GM23248 (cell line): Measurements from ENCODE around the gene WHRN.

Experiments used
- EZH2 ChIP-seq: fragments of 200-600 bp; sonication (generic); IDR thresholded peaks from 2 replicates; pipeline ENCODE4 v1.6.1; 2018; ENCODE audit warnings: antibody characterized with exemption, mild to moderate bottlenecking; ENCODE audit not compliant: insufficient read depth, poor library complexity, severe bottlenecking
- EZH2phosphoT487 ChIP-seq: fragments of 200-600 bp; sonication (generic); IDR thresholded peaks from 2 replicates; pipeline ENCODE4 v1.6.1; 2018; ENCODE audit warnings: antibody characterized with exemption, moderate library complexity, mild to moderate bottlenecking, low read depth; ENCODE audit not compliant: insufficient read depth

DNA sequence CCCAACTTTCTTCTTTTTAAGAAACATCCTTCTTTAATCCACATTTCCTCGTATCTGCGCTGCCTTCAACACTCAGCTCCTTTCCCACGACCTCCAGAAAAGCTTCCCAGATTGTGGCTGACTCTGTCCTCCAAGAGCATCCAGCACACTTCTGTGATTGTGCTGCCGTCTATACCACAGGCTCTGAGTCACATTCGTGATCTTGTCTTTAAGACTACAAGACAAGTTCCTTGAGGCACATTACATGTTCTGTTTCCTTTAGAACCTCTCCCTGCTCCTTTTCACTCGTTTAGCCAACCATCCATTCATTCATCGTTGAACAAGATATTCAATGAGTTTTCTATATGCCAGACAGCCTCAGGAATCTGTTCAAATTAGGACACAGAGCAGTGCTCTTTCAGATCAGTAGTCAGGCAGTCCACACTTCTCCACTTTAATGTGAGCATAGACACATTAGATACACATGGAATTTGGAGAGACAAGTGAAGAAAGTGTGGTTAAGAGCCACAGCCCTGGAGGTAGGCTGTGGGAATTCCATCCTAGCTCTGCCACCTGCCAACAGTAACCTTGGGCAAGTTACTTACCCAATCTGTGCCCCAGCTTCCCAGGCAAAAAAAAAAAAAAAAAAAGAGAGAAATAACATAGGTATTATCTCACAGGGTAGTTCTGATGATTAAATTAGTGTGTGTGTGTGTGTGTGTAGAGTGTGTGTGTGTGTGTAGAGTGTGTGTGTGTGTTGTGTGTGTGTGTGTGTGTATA lies 18.9 kb downstream of the WHRN start:
- no peak for TF ChIP-seq EZH2
- no peak for TF ChIP-seq EZH2phosphoT487
